Spinal cord (tissue), 10 donors: ENCODE data around the gene ITGB4. TPM values are rescaled to one million over a fixed set of nuclear protein-coding genes. Genes with fewer than 3 reads are reported as not detected.

Experiments used
- DNase-seq, 6 donors: peaks; one replicate each; pipeline versions ENCODE4 v3.0.0 to v3.0.0-alpha.2; 2013 to 2015; ENCODE audit warnings: low spot score in 6 of 6, low read depth in 4 of 6
- H3K27ac ChIP-seq: one replicate; pipeline ENCODE4 v1.5.1; 2013; ENCODE audit warnings: low read depth, low read length, control low read depth
- H3K27me3 ChIP-seq: one replicate; pipeline ENCODE4 v1.6.1; 2013; ENCODE audit warnings: low read length; ENCODE audit not compliant: control insufficient read depth, insufficient read depth
- H3K36me3 ChIP-seq: one replicate; pipeline ENCODE4 v1.6.1; 2013; ENCODE audit warnings: low read length; ENCODE audit not compliant: control insufficient read depth, insufficient read depth
- H3K4me1 ChIP-seq: one replicate; pipeline ENCODE4 v1.6.1; 2013; ENCODE audit warnings: low read length; ENCODE audit not compliant: control insufficient read depth, insufficient read depth
- H3K4me3 ChIP-seq: one replicate; pipeline ENCODE4 v1.5.1; 2013; ENCODE audit warnings: low read depth, low read length, control low read depth
- H3K9me3 ChIP-seq: one replicate; pipeline ENCODE4 v1.6.1; 2013; ENCODE audit warnings: low read length; ENCODE audit not compliant: control insufficient read depth, insufficient read depth
- WGBS: methylation state at CpG from one replicate; pipeline ENCODE4 v1.1.5; 2013; ENCODE audit warnings: missing lambda C conversion rate; ENCODE audit not compliant: insufficient coverage; 5-methylcytosine and 5-hydroxymethylcytosine counted together
- polyA plus RNA-seq, 2 donors: library from polyadenylated mRNA; unstranded; fragments of 120-200 nt; gene quantifications; one replicate each; pipeline ENCODE4 v1.2.1, GENCODE V29; 2013; ENCODE audit not compliant: insufficient read length in 2 of 2
- total RNA-seq, 2 donors: library from RNA; depleted of rRNA in 1 of 2; stranded (reverse); fragments of 120-200 nt in 1 of 2; fragments of >200 nt in 1 of 2; gene quantifications; one replicate each; pipeline versions ENCODE4 v1.2.3 to v1.2.4, GENCODE V29; 2013 to 2014
- donor health status: healthy.

ITGB4 gene
- total and polyA plus RNA-seq, 4 donors: 24.0 to 57.9 (median 43.1) TPM

DNA sequence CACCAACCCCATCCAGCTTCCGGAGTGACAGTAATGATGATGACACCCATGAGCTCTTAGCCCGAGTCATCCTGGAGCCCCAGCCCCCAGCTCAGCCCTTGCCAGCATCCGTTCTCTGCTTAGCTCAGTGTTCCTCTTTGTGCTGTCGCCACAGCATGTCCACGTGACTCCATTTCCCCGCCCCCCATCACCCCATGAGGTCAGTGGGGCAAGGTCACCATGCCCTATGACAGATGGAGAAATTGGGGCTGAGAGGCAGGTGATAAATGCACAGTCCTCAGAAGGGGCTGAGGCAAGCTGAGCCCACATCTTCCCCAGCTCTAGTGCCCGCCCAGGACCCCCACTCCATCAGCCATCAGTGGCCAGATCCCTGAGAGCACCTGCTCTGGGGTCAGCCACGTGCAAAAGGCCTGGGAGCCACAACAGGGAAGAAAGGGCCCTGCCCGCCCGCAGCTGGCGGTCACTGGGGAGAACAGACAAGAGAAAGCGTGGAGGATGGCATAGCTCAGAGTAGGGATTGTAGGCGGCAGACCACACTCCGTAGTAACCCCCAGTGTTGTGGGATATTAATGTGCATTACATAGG is 17.1 kb downstream of the ITGB4 start:
- H3K36me3 ChIP-seq: peaks cover 64% of the 10 kb centered on the region
- 77% methylated on average over 9 of the region's 14 CpGs for WGBS
- no peak for DNase-seq
- peaks cover 2% of the 10 kb centered on the region for H3K4me1 ChIP-seq
- H3K27ac ChIP-seq: no peak overlapping the region
- H3K4me3 ChIP-seq: no peak overlapping the region
- no peaks in the 10 kb centered on the region for H3K27me3 ChIP-seq
- H3K9me3 ChIP-seq: no peaks in the 10 kb centered on the region

DNA sequence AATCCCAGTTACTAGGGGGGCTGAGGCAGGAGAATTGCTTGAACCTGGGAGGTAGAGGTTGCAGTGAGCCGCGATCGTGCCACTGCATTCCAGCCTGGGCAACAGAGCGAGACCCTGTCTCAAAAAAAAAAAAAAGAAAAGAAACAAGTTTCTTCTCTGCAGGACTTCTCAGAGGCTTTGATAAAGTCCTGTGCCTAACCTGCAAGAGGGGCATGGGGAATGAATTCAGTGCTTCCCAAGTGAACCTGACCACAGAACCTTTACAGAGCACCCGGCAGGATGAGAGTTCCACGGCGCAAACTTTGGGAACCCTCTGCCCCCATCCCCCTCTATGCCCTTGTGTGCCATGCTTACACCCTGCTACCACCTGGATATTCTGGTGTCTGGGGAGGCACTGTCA is 17.9 kb downstream of the ITGB4 start:
- H3K4me1 ChIP-seq: peaks cover 2% of the 10 kb centered on the region
- H3K36me3 ChIP-seq: peaks cover 65% of the 10 kb centered on the region
- no peaks in the 10 kb centered on the region for H3K9me3 ChIP-seq
- H3K27me3 ChIP-seq: no peaks in the 10 kb centered on the region
- DNase-seq: no peak
- no peak overlapping the region for H3K4me3 ChIP-seq
- 100% methylated on average over 1 of the region's 7 CpGs for WGBS
- no peak overlapping the region for H3K27ac ChIP-seq

- WGBS: 90% methylated on average over 14 of the region's 14 CpGs
- Histone ChIP-seq H3K27me3 (no peaks in the 10 kb centered on the region), H3K4me3 (no peak overlapping the region), H3K4me1 (peaks cover 2% of the 10 kb centered on the region), H3K27ac (no peak overlapping the region), H3K36me3 (peaks cover 61% of the 10 kb centered on the region), H3K9me3 (no peaks in the 10 kb centered on the region)
- DNase-seq: no peak
Measured at GRCh38 chr17:75739801-75740200, 18.5 kb downstream of the ITGB4 start.

GRCh38 chr17:75740215-75740614 is 19.0 kb downstream of the ITGB4 start:
- WGBS: 90% methylated on average over 12 of the region's 17 CpGs
- no peaks in the 10 kb centered on the region for H3K27me3 ChIP-seq
- H3K9me3 ChIP-seq: no peaks in the 10 kb centered on the region
- peaks cover 61% of the 10 kb centered on the region for H3K36me3 ChIP-seq
- no peak overlapping the region for H3K4me3 ChIP-seq
- no peak overlapping the region for H3K27ac ChIP-seq
- H3K4me1 ChIP-seq: peaks cover 2% of the 10 kb centered on the region
- no peak for DNase-seq

DNA sequence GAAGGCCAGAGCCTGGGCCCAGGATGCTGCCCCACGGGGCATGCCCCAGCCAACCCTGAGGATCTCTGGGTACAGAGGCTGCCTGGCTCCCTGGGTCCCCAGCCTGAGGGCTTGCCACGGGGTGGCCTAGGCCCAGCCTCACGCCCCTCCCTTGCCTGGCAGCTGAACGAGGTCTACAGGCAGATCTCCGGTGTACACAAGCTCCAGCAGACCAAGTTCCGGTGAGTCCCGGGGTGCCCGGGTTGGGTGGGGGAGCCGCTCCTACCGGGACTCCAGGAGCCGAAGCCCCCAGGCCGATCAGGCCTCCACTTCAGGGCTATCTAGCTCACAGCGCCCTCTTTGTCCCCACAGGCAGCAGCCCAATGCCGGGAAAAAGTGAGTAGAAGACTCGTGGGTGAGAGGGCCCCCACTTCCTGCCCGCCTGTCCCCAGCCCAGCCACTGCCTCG is 19.4 kb downstream of the ITGB4 start:
- no peaks in the 10 kb centered on the region for H3K9me3 ChIP-seq
- H3K27ac ChIP-seq: no peak overlapping the region
- no peak overlapping the region for H3K4me3 ChIP-seq
- H3K36me3 ChIP-seq: peaks cover 61% of the 10 kb centered on the region
- WGBS: 70% methylated on average over 7 of the region's 17 CpGs
- H3K27me3 ChIP-seq: no peaks in the 10 kb centered on the region
- no peak for DNase-seq
- H3K4me1 ChIP-seq: peaks cover 2% of the 10 kb centered on the region

DNA sequence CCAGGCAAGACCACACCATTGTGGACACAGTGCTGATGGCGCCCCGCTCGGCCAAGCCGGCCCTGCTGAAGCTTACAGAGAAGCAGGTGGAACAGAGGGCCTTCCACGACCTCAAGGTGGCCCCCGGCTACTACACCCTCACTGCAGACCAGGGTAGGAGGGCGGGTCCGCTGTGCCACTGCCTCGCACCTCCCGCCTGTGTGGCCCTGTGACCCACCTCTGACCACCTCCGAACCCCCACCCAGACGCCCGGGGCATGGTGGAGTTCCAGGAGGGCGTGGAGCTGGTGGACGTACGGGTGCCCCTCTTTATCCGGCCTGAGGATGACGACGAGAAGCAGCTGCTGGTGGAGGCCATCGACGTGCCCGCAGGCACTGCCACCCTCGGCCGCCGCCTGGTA is 21.1 kb downstream of the ITGB4 start:
- H3K9me3 ChIP-seq: no peaks in the 10 kb centered on the region
- peaks cover 44% of the 10 kb centered on the region for H3K36me3 ChIP-seq
- no peaks in the 10 kb centered on the region for H3K27me3 ChIP-seq
- no peak for DNase-seq
- no peak overlapping the region for H3K27ac ChIP-seq
- H3K4me1 ChIP-seq: peaks cover 2% of the 10 kb centered on the region
- no peak overlapping the region for H3K4me3 ChIP-seq
- 91% methylated on average over 17 of the region's 25 CpGs for WGBS

- no peaks in the 10 kb centered on the region for H3K27me3 ChIP-seq
- H3K4me3 ChIP-seq: no peak overlapping the region
- H3K27ac ChIP-seq: no peak overlapping the region
- WGBS: 95% methylated on average over 23 of the region's 25 CpGs
- H3K9me3 ChIP-seq: no peaks in the 10 kb centered on the region
- no peak for DNase-seq
- H3K36me3 ChIP-seq: peaks cover 44% of the 10 kb centered on the region
- peaks cover 6% of the 10 kb centered on the region for H3K4me1 ChIP-seq
Measured at GRCh38 chr17:75743625-75744206, 22.5 kb downstream of the ITGB4 start.

DNA sequence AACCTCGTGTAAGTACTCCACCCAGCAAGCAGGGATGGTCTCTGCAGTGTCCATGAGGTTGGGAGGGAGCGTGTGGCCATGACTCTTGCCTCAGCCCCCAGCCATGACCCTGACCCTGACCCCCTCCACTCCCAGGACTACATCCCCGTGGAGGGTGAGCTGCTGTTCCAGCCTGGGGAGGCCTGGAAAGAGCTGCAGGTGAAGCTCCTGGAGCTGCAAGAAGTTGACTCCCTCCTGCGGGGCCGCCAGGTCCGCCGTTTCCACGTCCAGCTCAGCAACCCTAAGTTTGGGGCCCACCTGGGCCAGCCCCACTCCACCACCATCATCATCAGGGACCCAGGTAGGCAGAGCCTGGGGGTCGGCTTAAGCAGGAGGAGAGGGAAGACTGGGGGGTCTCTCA is 27.4 kb downstream of the ITGB4 start:
- 64% methylated on average over 1 of the region's 9 CpGs for WGBS

GRCh38 chr17:75749545-75750389 is 28.5 kb downstream of the ITGB4 start:
- Histone ChIP-seq H3K4me1 (peaks cover 38% of the 10 kb centered on the region), H3K4me3 (no peak overlapping the region), H3K27me3 (no peaks in the 10 kb centered on the region), H3K36me3 (peaks cover 49% of the 10 kb centered on the region), H3K27ac (no peak overlapping the region), H3K9me3 (no peaks in the 10 kb centered on the region)
- peak in 3 of 6 donors; percentile 50 to 88 (median 81) for DNase-seq
- 19% methylated on average over 20 of the region's 20 CpGs for WGBS

More for the DNA sequence above, 27.4 kb downstream of the ITGB4 start:
- Histone ChIP-seq H3K4me1 (peaks cover 29% of the 10 kb centered on the region), H3K36me3 (peaks cover 42% of the 10 kb centered on the region), H3K27ac (no peak overlapping the region), H3K27me3 (no peaks in the 10 kb centered on the region), H3K4me3 (no peak overlapping the region), H3K9me3 (no peaks in the 10 kb centered on the region)
- DNase-seq: no peak
